ENCODE data around the gene ISX. TPM values are rescaled to one million over a fixed set of nuclear protein-coding genes. Genes with fewer than 3 reads are reported as not detected.

ISX gene
- total RNA-seq, 1 experiment from 2014 or later: not detected

- DNase-seq (ENCODE audit: unreplicated experiment): no peak
- TF ChIP-seq CTCF (IDR thresholded peaks at IDR 0.05; ENCODE audit: unreplicated experiment): no peak
- POLR2A ChIA-PET: no interaction called here
- BruUV-seq (replicated peaks): no TSS peak
- Mint-ChIP-seq H3K36me3 (ENCODE audit: insufficient read depth, unreplicated experiment) (no peaks in the 10 kb centered on the region), H3K27me3 (ENCODE audit: insufficient read depth, unreplicated experiment) (no peaks in the 10 kb centered on the region), H3K4me3 (ENCODE audit: unreplicated experiment) (no peak overlapping the region), H3K4me1 (ENCODE audit: insufficient read depth, unreplicated experiment) (no peaks in the 10 kb centered on the region), H3K9me3 (ENCODE audit: unreplicated experiment) (peaks cover 11% of the 10 kb centered on the region), H3K27ac (ENCODE audit: low read depth, unreplicated experiment) (no peak overlapping the region)
- intact Hi-C loops (cut with micrococcal nuclease): no loop called here
- CTCF ChIA-PET: interaction anchor here (0.5 kb wide), 2 partner anchors 36 to 341 kb away, joined by 3 to 4 read pairs; no protein-coding TSS in a partner anchor
These were observed 50.3 kb downstream of the ISX start for GRCh38 chr22:35116269-35116668.

GRCh38 chr22:35116817-35117216, 50.9 kb downstream of the ISX start:
- CTCF ChIA-PET: no interaction called here
- POLR2A ChIA-PET: no interaction called here
- H3K27me3 Mint-ChIP-seq (ENCODE audit: insufficient read depth, unreplicated experiment): no peaks in the 10 kb centered on the region
- no peak overlapping the region for H3K27ac Mint-ChIP-seq (ENCODE audit: low read depth, unreplicated experiment)
- H3K9me3 Mint-ChIP-seq (ENCODE audit: unreplicated experiment): peaks cover 11% of the 10 kb centered on the region
- no peaks in the 10 kb centered on the region for H3K36me3 Mint-ChIP-seq (ENCODE audit: insufficient read depth, unreplicated experiment)
- DNase-seq (ENCODE audit: unreplicated experiment): no peak
- no TSS peak for BruUV-seq (replicated peaks)
- H3K4me1 Mint-ChIP-seq (ENCODE audit: insufficient read depth, unreplicated experiment): no peaks in the 10 kb centered on the region
- no peak for TF ChIP-seq CTCF (IDR thresholded peaks at IDR 0.05; ENCODE audit: unreplicated experiment)
- intact Hi-C loops (cut with micrococcal nuclease): no loop called here
- H3K4me3 Mint-ChIP-seq (ENCODE audit: unreplicated experiment): no peak overlapping the region

GRCh38 chr22:35119494-35119893, 53.5 kb downstream of the ISX start:
- no peak overlapping the region for H3K4me3 Mint-ChIP-seq (ENCODE audit: unreplicated experiment)
- BruUV-seq (replicated peaks): no TSS peak
- CTCF ChIA-PET: interaction anchor here (1.9 kb wide), 1 partner anchor 32 kb away, joined by 11 read pairs; no protein-coding TSS in a partner anchor

GRCh38 chr22:35124691-35125219, 58.8 kb downstream of the ISX start:
- ChIA-PET POLR2A (interaction anchor here (0.6 kb wide), 1 partner anchor 996 kb away, joined by 3 read pairs; no protein-coding TSS in a partner anchor), CTCF (no interaction called here)
- Mint-ChIP-seq H3K4me1 (ENCODE audit: insufficient read depth, unreplicated experiment) (no peaks in the 10 kb centered on the region), H3K36me3 (ENCODE audit: insufficient read depth, unreplicated experiment) (peaks cover 12% of the 10 kb centered on the region), H3K4me3 (ENCODE audit: unreplicated experiment) (no peak overlapping the region), H3K27ac (ENCODE audit: low read depth, unreplicated experiment) (no peak overlapping the region), H3K27me3 (ENCODE audit: insufficient read depth, unreplicated experiment) (no peaks in the 10 kb centered on the region), H3K9me3 (ENCODE audit: unreplicated experiment) (no peaks in the 10 kb centered on the region)
- intact Hi-C loops (cut with micrococcal nuclease): no loop called here
- no peak for TF ChIP-seq CTCF (IDR thresholded peaks at IDR 0.05; ENCODE audit: unreplicated experiment)
- BruUV-seq (replicated peaks): no TSS peak
- no peak for DNase-seq (ENCODE audit: unreplicated experiment)

More at GRCh38 chr22:35119494-35119893, 53.5 kb downstream of the ISX start:
- intact Hi-C loops (cut with micrococcal nuclease): no loop called here
- no peaks in the 10 kb centered on the region for H3K27me3 Mint-ChIP-seq (ENCODE audit: insufficient read depth, unreplicated experiment)
- no peak for TF ChIP-seq CTCF (IDR thresholded peaks at IDR 0.05; ENCODE audit: unreplicated experiment)
- no peak for DNase-seq (ENCODE audit: unreplicated experiment)
- POLR2A ChIA-PET: no interaction called here
- peaks cover 6% of the 10 kb centered on the region for H3K9me3 Mint-ChIP-seq (ENCODE audit: unreplicated experiment)
- no peaks in the 10 kb centered on the region for H3K4me1 Mint-ChIP-seq (ENCODE audit: insufficient read depth, unreplicated experiment)
- H3K27ac Mint-ChIP-seq (ENCODE audit: low read depth, unreplicated experiment): no peak overlapping the region
- H3K36me3 Mint-ChIP-seq (ENCODE audit: insufficient read depth, unreplicated experiment): peaks cover 12% of the 10 kb centered on the region

All from MCF 10A (cell line).